HEK293T (cell line): Measurements from ENCODE around the gene ATG13.

Experiments used
- ARNT ChIP-seq: fragments of 450-650 bp; IDR thresholded peaks from 2 replicates; pipeline ENCODE4 v1.6.1; 2017; ENCODE audit warnings: mild to moderate bottlenecking
- BHLHE40 ChIP-seq: fragments of 450-650 bp; IDR thresholded peaks from 2 replicates; pipeline ENCODE4 v1.6.1; 2016; ENCODE audit warnings: mild to moderate bottlenecking, moderate library complexity, borderline replicate concordance
- CTBP1 ChIP-seq: fragments of 450-650 bp; IDR thresholded peaks from 2 replicates; pipeline ENCODE4 v1.6.1; 2016; ENCODE audit warnings: borderline replicate concordance
- FOXA1 ChIP-seq: fragments of 450-650 bp; IDR thresholded peaks from 2 replicates; pipeline ENCODE4 v1.6.1; 2016; ENCODE audit warnings: mild to moderate bottlenecking
- FOXM1 ChIP-seq: fragments of 450-650 bp; IDR thresholded peaks from 2 replicates; pipeline ENCODE4 v1.6.1; 2017; ENCODE audit warnings: mild to moderate bottlenecking, borderline replicate concordance
- L3MBTL2 ChIP-seq: fragments of 450-650 bp; conservative IDR thresholded peaks from 2 replicates; pipeline ENCODE4 v1.6.1; 2016; ENCODE audit warnings: mild to moderate bottlenecking
- SP1 ChIP-seq: fragments of 450-650 bp; IDR thresholded peaks from 2 replicates; pipeline ENCODE4 v1.6.1; 2017

- TF ChIP-seq CTBP1 (no peak), SP1 (no peak), BHLHE40 (no peak), L3MBTL2 (no peak), FOXA1 (no peak), FOXM1 (no peak), ARNT (no peak)
Measured at GRCh38 chr11:46682773-46683752, 65.7 kb downstream of the ATG13 start.
